Mesenchymal stem cell (in vitro differentiated cells and primary cell): ENCODE data around the gene SLC24A3.

Experiments
- DNase-seq: peaks from one replicate; pipeline ENCODE4 v3.0.0-alpha.2; 2013
- H2AFZ ChIP-seq: one replicate; pipeline ENCODE4 v1.6.1; 2013; ENCODE audit warnings: low read depth, mild to moderate bottlenecking, control low read depth, inconsistent platforms, low read length, moderate library complexity
- H2AK5ac ChIP-seq: 2 replicates; pipeline ENCODE4 v1.6.1; 2013; ENCODE audit warnings: low read length, moderate library complexity, mild to moderate bottlenecking, inconsistent platforms; ENCODE audit not compliant: severe bottlenecking
- H2BK120ac ChIP-seq: one replicate; pipeline ENCODE4 v1.6.1; 2013; ENCODE audit warnings: low read depth, mild to moderate bottlenecking, inconsistent platforms, low read length, moderate library complexity
- H2BK12ac ChIP-seq, 2 experiments: one replicate each; pipeline ENCODE4 v1.6.1; 2013; ENCODE audit warnings: inconsistent platforms in 2 of 2, low read length in 2 of 2, mild to moderate bottlenecking in 2 of 2, moderate library complexity in 2 of 2, control low read depth in 1 of 2
- H2BK15ac ChIP-seq: one replicate; pipeline ENCODE4 v1.6.1; 2013; ENCODE audit warnings: mild to moderate bottlenecking, low read depth, inconsistent platforms; ENCODE audit not compliant: poor library complexity, severe bottlenecking
- H2BK5ac ChIP-seq: 2 replicates; pipeline ENCODE4 v1.6.1; 2013; ENCODE audit warnings: low read depth, mild to moderate bottlenecking, low read length, control low read depth, inconsistent platforms; ENCODE audit not compliant: poor library complexity, severe bottlenecking
- H3K14ac ChIP-seq, 2 experiments: one replicate each; pipeline ENCODE4 v1.6.1; 2013; ENCODE audit warnings: inconsistent platforms in 2 of 2, low read length in 2 of 2, control low read depth in 1 of 2, mild to moderate bottlenecking in 1 of 2, moderate library complexity in 1 of 2
- H3K18ac ChIP-seq, 2 experiments: one replicate each; pipeline ENCODE4 v1.6.1; 2013; ENCODE audit warnings: inconsistent platforms in 2 of 2, low read length in 2 of 2, control low read depth in 1 of 2, low read depth in 1 of 2, mild to moderate bottlenecking in 1 of 2
- H3K23ac ChIP-seq, 2 experiments: one replicate each; pipeline ENCODE4 v1.6.1; 2013; ENCODE audit warnings: inconsistent platforms in 2 of 2, low read length in 2 of 2, mild to moderate bottlenecking in 2 of 2, moderate library complexity in 2 of 2, control low read depth in 1 of 2
- H3K27ac ChIP-seq: 2 replicates; pipeline ENCODE4 v1.5.1; 2013; ENCODE audit warnings: mild to moderate bottlenecking, moderate library complexity, low read length, control low read depth, inconsistent platforms; ENCODE audit not compliant: poor library complexity, severe bottlenecking
- H3K27me3 ChIP-seq, 2 experiments: 2 replicates each; pipeline versions ENCODE4 v1.6.1 to v1.7.0; 2013; ENCODE audit warnings: low read length in 2 of 2, mild to moderate bottlenecking in 2 of 2, moderate library complexity in 2 of 2, control low read depth in 1 of 2, inconsistent platforms in 1 of 2; ENCODE audit not compliant: control insufficient read depth in 1 of 2, insufficient read depth in 1 of 2
- H3K36me3 ChIP-seq, 2 experiments: 2 replicates each; pipeline versions ENCODE4 v1.6.1 to v1.7.0; 2013; ENCODE audit warnings: low read length in 2 of 2, control low read depth in 1 of 2, inconsistent platforms in 1 of 2, low read depth in 1 of 2, mild to moderate bottlenecking in 1 of 2; ENCODE audit not compliant: insufficient read depth in 2 of 2, control insufficient read depth in 1 of 2
- H3K4ac ChIP-seq, 2 experiments: one replicate each; pipeline ENCODE4 v1.6.1; 2013; ENCODE audit warnings: inconsistent platforms in 2 of 2, low read length in 2 of 2, mild to moderate bottlenecking in 2 of 2, moderate library complexity in 2 of 2, control low read depth in 1 of 2, low read depth in 1 of 2
- H3K4me1 ChIP-seq: 2 replicates; pipeline ENCODE4 v1.6.1; 2013; ENCODE audit warnings: low read depth, low read length, control low read depth; ENCODE audit not compliant: control insufficient read depth, insufficient read depth
- H3K4me2 ChIP-seq: 2 replicates; pipeline ENCODE4 v1.6.1; 2013; ENCODE audit warnings: low read length, mild to moderate bottlenecking, inconsistent platforms; ENCODE audit not compliant: poor library complexity, severe bottlenecking
- H3K4me3 ChIP-seq, 2 experiments: 2 replicates each; pipeline versions ENCODE4 v1.5.1 to v1.7.0; 2013; ENCODE audit warnings: low read length in 2 of 2, mild to moderate bottlenecking in 2 of 2, control low read depth in 1 of 2, low read depth in 1 of 2; ENCODE audit not compliant: insufficient read depth in 1 of 2
- H3K79me1 ChIP-seq: replicated peaks from 2 replicates; pipeline ENCODE4 v1.6.1; 2013; ENCODE audit warnings: mild to moderate bottlenecking, control low read depth, low read length, inconsistent platforms; ENCODE audit not compliant: poor library complexity, severe bottlenecking
- H3K9ac ChIP-seq: 2 replicates; pipeline ENCODE4 v1.7.0; 2013; ENCODE audit warnings: mild to moderate bottlenecking, low read length, moderate library complexity
- H3K9me3 ChIP-seq: 2 replicates; pipeline ENCODE4 v1.7.0; 2013; ENCODE audit warnings: mild to moderate bottlenecking, low read length; ENCODE audit not compliant: control insufficient read depth
- H4K8ac ChIP-seq: one replicate; pipeline ENCODE4 v1.6.1; 2013; ENCODE audit warnings: inconsistent platforms, mild to moderate bottlenecking, low read length, moderate library complexity
- H4K91ac ChIP-seq: one replicate; pipeline ENCODE4 v1.6.1; 2013; ENCODE audit warnings: mild to moderate bottlenecking, low read length, inconsistent platforms
- WGBS: methylation state at CpG from one replicate; pipeline ENCODE4 v1.1.7; 2013; ENCODE audit warnings: mixed read lengths; 5-methylcytosine and 5-hydroxymethylcytosine counted together

SLC24A3 gene

GRCh38 chr20:19589787-19590362, 377.4 kb downstream of the SLC24A3 start:
- Histone ChIP-seq H3K79me1 (no peaks in the 10 kb centered on the region), H2BK5ac (no peak overlapping the region), H3K14ac (no peak overlapping the region), H3K27me3 (peaks cover 0 to 26% of the 10 kb centered on the region in 2 experiments), H2AK5ac (no peak overlapping the region), H3K4me1 (no peaks in the 10 kb centered on the region), H3K9me3 (no peaks in the 10 kb centered on the region), H3K4me3 (no peak overlapping the region), H3K4ac (no peak overlapping the region), H2AFZ (no peak overlapping the region), H3K18ac (no peak overlapping the region), H3K23ac (no peak overlapping the region), H3K9ac (no peak overlapping the region), H4K8ac (no peak overlapping the region), H2BK15ac (no peak overlapping the region), H2BK12ac (no peak overlapping the region), H3K4me2 (no peak overlapping the region), H3K36me3 (no peaks in the 10 kb centered on the region), H4K91ac (no peak overlapping the region), H3K27ac (no peak overlapping the region), H2BK120ac (no peak overlapping the region)
- DNase-seq = no peak
- 89% methylated on average over 4 of the region's 5 CpGs for WGBS

- Histone ChIP-seq H3K9me3 (no peaks in the 10 kb centered on the region), H2BK5ac (no peak overlapping the region), H3K23ac (no peak overlapping the region), H4K8ac (no peak overlapping the region), H2BK12ac (no peak overlapping the region), H3K4ac (no peak overlapping the region), H2AFZ (no peak overlapping the region), H3K27ac (no peak overlapping the region), H3K18ac (no peak overlapping the region), H2AK5ac (no peak overlapping the region), H3K27me3 (peaks cover 0 to 22% of the 10 kb centered on the region in 2 experiments), H3K79me1 (no peaks in the 10 kb centered on the region), H3K4me2 (no peak overlapping the region), H2BK15ac (no peak overlapping the region), H3K9ac (no peak overlapping the region), H4K91ac (no peak overlapping the region), H3K14ac (no peak overlapping the region), H3K4me1 (no peaks in the 10 kb centered on the region), H2BK120ac (no peak overlapping the region), H3K4me3 (no peak overlapping the region), H3K36me3 (no peaks in the 10 kb centered on the region)
- 82% methylated on average over 3 of the region's 3 CpGs for WGBS
- no peak for DNase-seq
Observed at GRCh38 chr20:19590382-19590781, 377.9 kb downstream of the SLC24A3 start.

GRCh38 chr20:19593762-19594161, 381.3 kb downstream of the SLC24A3 start:
- Histone ChIP-seq H2BK15ac (no peak overlapping the region), H2BK5ac (no peak overlapping the region), H3K79me1 (no peaks in the 10 kb centered on the region), H3K27me3 (no peaks in the 10 kb centered on the region), H2AFZ (no peak overlapping the region), H4K8ac (no peak overlapping the region), H3K23ac (no peak overlapping the region), H2BK120ac (no peak overlapping the region), H3K14ac (no peak overlapping the region), H3K4ac (no peak overlapping the region), H4K91ac (no peak overlapping the region), H3K4me1 (no peaks in the 10 kb centered on the region), H2AK5ac (no peak overlapping the region), H3K18ac (no peak overlapping the region), H3K9me3 (no peaks in the 10 kb centered on the region), H3K9ac (no peak overlapping the region), H2BK12ac (no peak overlapping the region), H3K4me3 (no peak overlapping the region), H3K4me2 (no peak overlapping the region), H3K27ac (no peak overlapping the region), H3K36me3 (no peaks in the 10 kb centered on the region)
- DNase-seq = no peak
- WGBS = 82% methylated on average over 7 of the region's 7 CpGs

GRCh38 chr20:19594896-19595295, 382.5 kb downstream of the SLC24A3 start:
- H2AFZ ChIP-seq = no peak overlapping the region
- H2BK5ac ChIP-seq = no peak overlapping the region
- H2BK15ac ChIP-seq = no peak overlapping the region
- no peak for DNase-seq
- no peak overlapping the region for H3K14ac ChIP-seq
- no peak overlapping the region for H3K18ac ChIP-seq
- H3K9ac ChIP-seq = no peak overlapping the region
- H2AK5ac ChIP-seq = no peak overlapping the region
- H4K8ac ChIP-seq = no peak overlapping the region
- 76% methylated on average over 4 of the region's 4 CpGs for WGBS
- H3K36me3 ChIP-seq = no peaks in the 10 kb centered on the region
- no peaks in the 10 kb centered on the region for H3K4me1 ChIP-seq
- no peak overlapping the region for H2BK120ac ChIP-seq
- H3K27me3 ChIP-seq = no peaks in the 10 kb centered on the region
- H3K79me1 ChIP-seq = no peaks in the 10 kb centered on the region
- no peak overlapping the region for H3K4ac ChIP-seq
- H2BK12ac ChIP-seq = no peak overlapping the region
- no peak overlapping the region for H3K23ac ChIP-seq
- H3K9me3 ChIP-seq = no peaks in the 10 kb centered on the region
- H3K4me2 ChIP-seq = no peak overlapping the region
- H3K4me3 ChIP-seq = no peak overlapping the region
- H3K27ac ChIP-seq = no peak overlapping the region
- H4K91ac ChIP-seq = no peak overlapping the region
